Measurements from ENCODE around the gene AP2A1.

- TF ChIP-seq CTCF (conservative IDR thresholded peaks at IDR 0.05 in 1 of 2, IDR thresholded peaks at IDR 0.05 in 1 of 2; ENCODE audit: extremely low read depth in 1 of 2, insufficient read depth in 1 of 2, low read depth in 1 of 2, low read length in 2 of 2) (no peak), EZH2 (IDR thresholded peaks at IDR 0.05; ENCODE audit: borderline replicate concordance, low read length) (no peak)
Observed at GRCh38 chr19:49807058-49807903, 40.5 kb downstream of the AP2A1 start.

All from mammary epithelial cell (primary cell).